Measurements from ENCODE around the gene MAP3K5. TPM values are rescaled to one million over a fixed set of nuclear protein-coding genes. Genes with fewer than 3 reads are reported as not detected.

Gene MAP3K5
- total and polyA plus RNA-seq, 2 of the 8 experiments (the other 6 are each of a cell fraction or from before 2014, with no cell fraction given): 0.63 to 2.6 TPM

- no peak for TF ChIP-seq CTCF (IDR thresholded peaks at IDR 0.05; ENCODE audit: control extremely low read depth in 1 of 3, insufficient read depth in 1 of 3, low read depth in 1 of 3, low read length in 3 of 3)
- no peak for TF ChIP-seq SIRT6 (IDR thresholded peaks at IDR 0.05; ENCODE audit: low read length)
- TF ChIP-seq KDM1A (IDR thresholded peaks at IDR 0.05; ENCODE audit: borderline replicate concordance, low read length): no peak
- no peak for TF ChIP-seq CTBP2 (IDR thresholded peaks at IDR 0.05; ENCODE audit: borderline replicate concordance, insufficient read depth, insufficient read length, low read length)
These were observed 26.0 kb downstream of the MAP3K5 start (continued) for GRCh38 chr6:136766274-136766673.

Measured in H1 (cell line).